ENCODE results near the gene RIPK4.

The RIPK4 gene

DNA sequence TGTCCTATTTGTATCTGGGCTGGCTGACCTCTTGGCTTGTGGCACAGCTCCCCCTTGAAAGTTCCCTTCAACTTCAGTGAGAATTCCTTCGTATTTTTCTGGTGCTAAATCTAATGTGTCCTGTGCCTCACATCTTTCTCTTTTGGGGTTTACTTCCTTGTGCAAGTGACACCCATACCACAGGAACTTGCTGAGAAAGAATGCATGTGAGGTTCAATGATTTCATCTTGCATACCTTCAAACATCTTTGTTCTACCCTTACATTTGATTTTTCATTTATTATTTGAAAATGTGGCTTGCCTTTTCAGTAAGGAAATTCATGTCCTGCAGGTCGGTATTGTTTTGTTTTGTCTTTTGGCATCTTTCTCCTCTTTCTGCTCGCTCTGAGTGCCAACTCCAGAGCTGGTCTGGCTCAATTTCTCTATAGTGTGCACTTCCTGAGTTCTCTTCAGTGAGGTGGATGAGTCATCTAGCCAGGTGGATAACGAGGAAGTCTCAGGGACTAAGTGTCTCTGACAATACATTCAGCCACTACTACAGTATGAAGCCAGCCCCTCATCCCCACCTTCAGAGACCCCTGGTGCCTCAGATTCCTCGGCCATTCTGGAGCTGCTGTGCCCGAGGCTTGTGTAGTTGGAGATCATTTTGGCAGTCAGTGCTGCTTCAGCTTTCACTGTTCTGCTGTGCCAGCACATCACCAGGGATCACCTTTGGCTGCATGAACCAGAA, 59.5 kb downstream of the RIPK4 start:
- TF ChIP-seq, protein P1, sequence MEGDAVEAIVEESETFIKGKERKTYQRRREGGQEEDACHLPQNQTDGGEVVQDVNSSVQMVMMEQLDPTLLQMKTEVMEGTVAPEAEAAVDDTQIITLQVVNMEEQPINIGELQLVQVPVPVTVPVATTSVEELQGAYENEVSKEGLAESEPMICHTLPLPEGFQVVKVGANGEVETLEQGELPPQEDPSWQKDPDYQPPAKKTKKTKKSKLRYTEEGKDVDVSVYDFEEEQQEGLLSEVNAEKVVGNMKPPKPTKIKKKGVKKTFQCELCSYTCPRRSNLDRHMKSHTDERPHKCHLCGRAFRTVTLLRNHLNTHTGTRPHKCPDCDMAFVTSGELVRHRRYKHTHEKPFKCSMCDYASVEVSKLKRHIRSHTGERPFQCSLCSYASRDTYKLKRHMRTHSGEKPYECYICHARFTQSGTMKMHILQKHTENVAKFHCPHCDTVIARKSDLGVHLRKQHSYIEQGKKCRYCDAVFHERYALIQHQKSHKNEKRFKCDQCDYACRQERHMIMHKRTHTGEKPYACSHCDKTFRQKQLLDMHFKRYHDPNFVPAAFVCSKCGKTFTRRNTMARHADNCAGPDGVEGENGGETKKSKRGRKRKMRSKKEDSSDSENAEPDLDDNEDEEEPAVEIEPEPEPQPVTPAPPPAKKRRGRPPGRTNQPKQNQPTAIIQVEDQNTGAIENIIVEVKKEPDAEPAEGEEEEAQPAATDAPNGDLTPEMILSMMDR (IDR thresholded peaks at IDR 0.05; ENCODE audit: insufficient read depth, missing control alignments), result no peak
- DNase-seq (ENCODE audit: insufficient read length, low spot score) (no peak), FAIRE-seq (no peak)

DNA sequence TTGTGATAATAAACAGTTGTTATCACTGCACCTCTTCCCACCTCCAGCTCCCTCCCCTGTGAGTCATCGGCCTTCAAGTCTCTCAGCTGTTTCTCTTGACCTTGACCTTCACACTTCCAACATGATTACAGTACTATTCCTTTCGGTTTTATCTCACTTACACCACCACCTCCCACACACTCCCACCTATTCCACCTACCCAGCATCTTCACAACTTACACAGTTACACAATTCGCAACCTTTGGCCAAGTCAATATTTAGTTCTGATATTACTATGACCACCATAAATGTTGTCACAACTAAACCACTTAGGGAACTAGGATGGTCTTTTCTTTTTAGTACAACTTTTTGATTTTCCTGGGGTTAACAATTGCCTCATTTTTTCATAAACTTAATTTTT, 60.2 kb downstream of the RIPK4 start:
- DNase-seq (ENCODE audit: insufficient read length, low spot score) (no peak), FAIRE-seq (no peak)
- TF ChIP-seq, protein P1 (IDR thresholded peaks at IDR 0.05; ENCODE audit: insufficient read depth, missing control alignments), result no peak

DNA sequence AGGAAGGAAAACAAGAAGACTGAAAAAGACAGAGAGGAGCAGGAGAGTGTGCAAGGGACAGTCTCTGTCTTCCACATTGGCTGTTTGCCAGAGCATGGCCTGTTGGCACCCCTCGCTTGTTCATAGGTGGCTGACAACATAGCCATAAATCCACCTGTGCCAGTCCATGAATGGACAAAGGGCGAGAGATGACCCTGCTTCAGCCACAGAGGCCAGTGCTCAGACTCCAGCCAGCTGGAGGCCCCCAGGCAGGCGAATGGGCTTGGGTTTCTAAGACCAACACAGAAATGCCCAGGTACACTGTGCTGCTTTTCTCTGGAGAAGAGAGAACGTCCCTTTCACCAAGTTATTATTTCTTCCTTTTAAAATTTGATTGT, 60.6 kb downstream of the RIPK4 start:
- DNase-seq (ENCODE audit: insufficient read length, low spot score), result no peak
- no peak for FAIRE-seq
- TF ChIP-seq, protein P1 (IDR thresholded peaks at IDR 0.05; ENCODE audit: insufficient read depth, missing control alignments), result no peak

DNA sequence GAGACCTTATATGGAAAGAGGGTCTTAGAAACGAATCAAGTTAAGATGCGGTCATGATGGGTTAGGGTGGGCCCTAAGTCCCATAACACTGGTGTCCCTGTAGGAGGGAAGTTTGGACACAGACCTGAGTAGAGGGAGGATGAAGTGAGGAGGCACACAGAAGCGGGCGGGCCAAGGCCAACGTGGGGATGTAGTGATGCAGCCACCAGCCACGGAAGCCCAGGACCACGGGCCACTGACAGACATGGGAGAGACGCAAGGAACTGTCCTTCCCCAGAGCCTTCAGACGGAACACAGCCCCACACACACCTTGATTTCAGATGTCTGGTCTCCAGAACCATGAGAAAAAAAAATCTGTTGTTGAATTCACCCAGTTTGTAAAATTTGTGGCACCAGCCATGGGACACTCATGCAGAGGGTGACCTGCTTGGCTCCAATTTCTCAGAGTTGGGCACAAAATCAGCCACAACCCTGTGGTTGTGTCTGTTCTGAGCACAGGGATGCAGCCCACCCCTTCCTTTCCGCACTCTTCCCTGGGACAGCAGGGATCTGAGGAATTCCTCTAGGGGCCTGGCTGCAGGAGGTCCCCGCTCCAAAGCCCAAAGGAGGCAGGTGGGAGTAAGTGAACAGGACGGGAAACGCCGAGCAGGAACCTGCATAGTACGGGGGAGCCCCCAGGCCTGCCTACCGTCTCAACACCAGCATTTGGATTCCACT, 61.1 kb downstream of the RIPK4 start:
- DNase-seq (ENCODE audit: insufficient read length, low spot score) (no peak), FAIRE-seq (no peak)
- TF ChIP-seq, protein P1 (IDR thresholded peaks at IDR 0.05; ENCODE audit: insufficient read depth, missing control alignments), result no peak

DNA sequence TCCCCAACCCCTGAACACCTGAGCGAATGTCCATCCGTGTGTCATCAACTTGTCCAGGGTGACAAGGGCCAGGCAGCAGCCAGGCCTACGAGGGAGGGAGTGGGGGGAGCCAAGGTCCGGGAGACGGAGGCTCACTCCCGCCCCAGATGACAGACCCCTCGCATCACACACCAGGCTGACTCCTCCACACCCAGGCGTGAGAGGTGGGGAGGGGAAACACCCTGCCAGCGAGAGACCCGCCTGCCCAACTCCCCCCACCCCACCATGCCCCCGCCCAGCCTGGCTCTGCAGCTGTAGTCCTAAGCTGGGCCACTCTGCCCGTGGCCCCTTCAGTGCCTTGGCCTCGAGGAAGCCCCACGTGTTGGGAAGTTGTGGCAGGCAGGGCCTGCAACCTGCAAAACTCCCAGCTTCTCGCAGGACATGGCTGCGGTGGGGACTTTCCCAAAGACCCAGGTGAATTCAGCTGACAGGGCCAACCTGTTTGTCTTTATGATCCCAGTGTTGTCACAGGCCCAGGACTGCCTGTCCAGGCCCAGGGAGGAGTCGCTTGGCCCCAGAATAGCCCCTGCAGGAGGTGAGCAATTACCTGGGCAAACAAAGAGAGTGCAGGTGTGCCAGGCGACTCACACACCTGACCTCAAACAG, 62.9 kb downstream of the RIPK4 start:
- no peak for DNase-seq (ENCODE audit: insufficient read length, low spot score)
- FAIRE-seq, result no peak
- TF ChIP-seq, protein P1 (IDR thresholded peaks at IDR 0.05; ENCODE audit: insufficient read depth, missing control alignments), result no peak

DNA sequence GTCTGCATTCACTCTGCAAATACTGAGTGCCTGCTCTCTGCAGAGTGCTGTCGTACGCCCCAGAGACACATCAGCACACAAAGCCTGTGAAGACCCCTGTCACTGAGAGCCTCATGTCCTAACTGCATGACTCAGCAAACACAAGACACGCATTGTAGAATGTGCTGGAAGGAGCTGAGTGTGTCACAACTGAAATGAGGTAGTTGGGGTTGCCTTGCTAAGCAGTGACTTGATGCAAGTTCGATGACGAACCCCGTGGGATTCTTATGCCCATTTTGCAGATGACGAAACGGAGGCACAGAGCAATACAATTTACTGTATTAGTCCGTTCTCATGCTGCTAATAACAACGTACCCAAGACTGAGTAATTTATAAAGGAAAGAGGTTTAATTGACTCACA, 65.1 kb downstream of the RIPK4 start:
- TF ChIP-seq, protein P1 (IDR thresholded peaks at IDR 0.05; ENCODE audit: insufficient read depth, missing control alignments), result no peak
- DNase-seq (ENCODE audit: insufficient read length, low spot score) (no peak), FAIRE-seq (no peak)
